CD14-positive monocyte (primary cell): Measurements from ENCODE around the gene SLC6A8. TPM values are rescaled to one million over a fixed set of nuclear protein-coding genes. Genes with fewer than 3 reads are reported as not detected.
A peak's percentile ranks its signal among the peaks of the same experiment; 100 is the strongest.
"Not testable (repeated sequence)": the region's sequence is repeated elsewhere in the genome, so short reads cannot be mapped to it uniquely, and the experiment has no call there.

Experiments used
- DNase-seq, 3 donors: peaks; one replicate each; pipeline ENCODE4 v3.0.0-alpha.2; 2011 to 2022
- H2AFZ ChIP-seq: 2 replicates; pipeline ENCODE4 v1.6.0; 2012; ENCODE audit warnings: mild to moderate bottlenecking, low read depth, low read length, inconsistent platforms; ENCODE audit not compliant: insufficient read depth, poor library complexity, severe bottlenecking
- H3K27ac ChIP-seq, 2 donors: 1 replicate in 1 of 2; 2 replicates in 1 of 2; pipeline ENCODE4 v1.5.1; 2012 to 2013; ENCODE audit warnings: low read length in 2 of 2, control low read depth in 1 of 2, inconsistent platforms in 1 of 2, low read depth in 1 of 2, mild to moderate bottlenecking in 1 of 2
- H3K27me3 ChIP-seq, 2 donors: one replicate each; pipeline versions ENCODE4 v1.6.0 to v1.6.1; 2011 to 2013; ENCODE audit warnings: low read length in 2 of 2; ENCODE audit not compliant: control insufficient read depth in 2 of 2, insufficient read depth in 2 of 2
- H3K36me3 ChIP-seq, 2 donors: replicated peaks in 1 of 2; 1 replicate in 1 of 2; 2 replicates in 1 of 2; pipeline versions ENCODE4 v1.5.1 to v1.6.1; 2012 to 2013; ENCODE audit warnings: low read length in 2 of 2, control low read depth in 1 of 2, inconsistent platforms in 1 of 2, mild to moderate bottlenecking in 1 of 2; ENCODE audit not compliant: insufficient read depth in 2 of 2, control insufficient read depth in 1 of 2
- H3K4me1 ChIP-seq, 2 donors: 1 replicate in 1 of 2; 2 replicates in 1 of 2; pipeline versions ENCODE4 v1.5.1 to v1.6.1; 2012 to 2013; ENCODE audit warnings: low read length in 2 of 2, control low read depth in 1 of 2, inconsistent platforms in 1 of 2, mild to moderate bottlenecking in 1 of 2, moderate library complexity in 1 of 2; ENCODE audit not compliant: insufficient read depth in 2 of 2, control insufficient read depth in 1 of 2
- H3K4me2 ChIP-seq: replicated peaks from 2 replicates; pipeline ENCODE3; 2012; ENCODE audit warnings: low read length, moderate library complexity, mild to moderate bottlenecking; ENCODE audit not compliant: poor library complexity, severe bottlenecking; ENCODE audit errors: extremely low read depth
- H3K4me3 ChIP-seq, 3 experiments: fragments of 200-600 bp in 1 of 3; sonication (generic) in 1 of 3; replicated peaks in 1 of 3; 1 replicate in 2 of 3; 2 replicates in 1 of 3; pipeline ENCODE4 v1.5.1; 2011 to 2013; ENCODE audit warnings: low read length in 3 of 3, mild to moderate bottlenecking in 3 of 3, control low read depth in 2 of 3, low read depth in 2 of 3, inconsistent platforms in 1 of 3, moderate library complexity in 1 of 3
- H3K79me2 ChIP-seq: 2 replicates; pipeline ENCODE4 v1.6.0; 2012; ENCODE audit warnings: mild to moderate bottlenecking, control low read depth, inconsistent platforms, low read length, moderate library complexity; ENCODE audit not compliant: insufficient read depth
- H3K9ac ChIP-seq: 2 replicates; pipeline ENCODE4 v1.6.0; 2017; ENCODE audit warnings: low read length, mild to moderate bottlenecking; ENCODE audit not compliant: insufficient read depth, poor library complexity, severe bottlenecking
- H3K9me3 ChIP-seq, 2 donors: replicated peaks in 1 of 2; 1 replicate in 1 of 2; 2 replicates in 1 of 2; pipeline versions ENCODE4 v1.5.1 to v1.6.1; 2012 to 2013; ENCODE audit warnings: low read length in 2 of 2, control low read depth in 1 of 2; ENCODE audit not compliant: control insufficient read depth in 1 of 2, insufficient read depth in 1 of 2
- H4K20me1 ChIP-seq: 2 replicates; pipeline ENCODE4 v1.6.0; 2012; ENCODE audit warnings: mild to moderate bottlenecking, low read length, control low read depth, moderate library complexity; ENCODE audit not compliant: insufficient read depth
- H3K27ac Mint-ChIP-seq, 7 donors: one replicate each; pipeline ENCODE4 v1.8.0; 2020; ENCODE audit warnings: mild to moderate bottlenecking in 7 of 7, mixed read lengths in 7 of 7, moderate library complexity in 6 of 7, inconsistent platforms in 2 of 7
- H3K27me3 Mint-ChIP-seq, 3 donors: one replicate each; pipeline ENCODE4 v1.8.0; 2021 to 2022; ENCODE audit warnings: low read depth in 3 of 3, mild to moderate bottlenecking in 3 of 3, mixed read lengths in 3 of 3, moderate library complexity in 3 of 3, inconsistent platforms in 1 of 3
- H3K36me3 Mint-ChIP-seq, 2 donors: one replicate each; pipeline ENCODE4 v1.8.0; 2020; ENCODE audit warnings: mixed read lengths in 2 of 2, inconsistent platforms in 1 of 2, mild to moderate bottlenecking in 1 of 2
- H3K4me1 Mint-ChIP-seq: one replicate; pipeline ENCODE4 v1.8.0; 2020; ENCODE audit warnings: mild to moderate bottlenecking, mixed read lengths
- H3K4me3 Mint-ChIP-seq, 2 donors: one replicate each; pipeline ENCODE4 v1.8.0; 2020; ENCODE audit warnings: mild to moderate bottlenecking in 2 of 2, mixed read lengths in 2 of 2, moderate library complexity in 1 of 2
- H3K9me3 Mint-ChIP-seq, 7 donors: one replicate each; pipeline ENCODE4 v1.8.0; 2020 to 2022; ENCODE audit warnings: mixed read lengths in 7 of 7, mild to moderate bottlenecking in 6 of 7, moderate library complexity in 6 of 7, inconsistent platforms in 2 of 7
- CTCF ChIP-seq: fragments of 200-600 bp; IDR thresholded peaks from one replicate; pipeline ENCODE4 v1.8.0; 2022; ENCODE audit warnings: antibody characterized with exemption, mild to moderate bottlenecking
- WGBS: methylation state at CpG from one replicate; pipeline ENCODE4 v1.1.5; 2013; ENCODE audit warnings: missing lambda C conversion rate; ENCODE audit not compliant: insufficient coverage; 5-methylcytosine and 5-hydroxymethylcytosine counted together
- intact Hi-C, 2 donors: fragments of 100-400 bp; cut with micrococcal nuclease; formaldehyde crosslinking; loops; one replicate each; pipeline versions ENCODE4 v1.15.0 to v1.15.1; 2023
- polyA plus RNA-seq, 3 donors: library from polyadenylated mRNA; depleted of rRNA in 1 of 3; unstranded in 2 of 3; stranded (reverse) in 1 of 3; fragments of 300-500 nt in 2 of 3; fragments of >200 nt in 1 of 3; fragmentation: Illumina TruSeq in 2 of 3; gene quantifications; 1 replicate in 2 of 3; 2 replicates in 1 of 3; pipeline ENCODE4 v1.2.3, GENCODE V29; 2012 to 2021

SLC6A8 gene
- polyA plus RNA-seq, 3 donors, result 0.23 to 5.6 (median 0.85) TPM

- H3K9ac ChIP-seq, H3K27ac Mint-ChIP-seq, H3K27me3 ChIP-seq, H3K4me3 ChIP-seq, H3K9me3 Mint-ChIP-seq, H3K4me1 ChIP-seq, H3K27ac ChIP-seq, H3K79me2 ChIP-seq, H3K4me1 Mint-ChIP-seq, H3K9me3 ChIP-seq, intact Hi-C loops, DNase-seq, H3K4me2 ChIP-seq, H3K27me3 Mint-ChIP-seq, H3K4me3 Mint-ChIP-seq, H2AFZ ChIP-seq: not testable (repeated sequence)
- Histone ChIP-seq H3K36me3 (peaks cover 57 to 64% of the 10 kb centered on the region in 2 donors), H4K20me1 (peaks cover 32% of the 10 kb centered on the region)
- H3K36me3 Mint-ChIP-seq, result peaks cover 46 to 75% of the 10 kb centered on the region in 2 donors
- whole genome bisulfite sequencing, result 96% methylated on average over 10 of the region's 18 CpGs
These were observed 12.2 kb downstream of the SLC6A8 start for GRCh38 chrX:153699784-153700371.

- no peak for TF ChIP-seq CTCF
- Histone ChIP-seq H4K20me1 (peaks cover 32% of the 10 kb centered on the region), H2AFZ (no peak overlapping the region), H3K9me3 (no peaks in the 10 kb centered on the region), H3K27ac (no peak overlapping the region), H3K4me2 (no peak overlapping the region), H3K36me3 (peaks cover 57 to 70% of the 10 kb centered on the region in 2 donors), H3K9ac (no peak overlapping the region), H3K4me3 (no peak overlapping the region), H3K4me1 (no peaks in the 10 kb centered on the region), H3K79me2 (no peaks in the 10 kb centered on the region), H3K27me3 (no peaks in the 10 kb centered on the region)
- Mint-ChIP-seq H3K27me3 (peaks cover 0 to 14% (median 0%) of the 10 kb centered on the region in 3 donors), H3K4me1 (no peaks in the 10 kb centered on the region), H3K4me3 (no peak overlapping the region), H3K27ac (peak overlapping the region in 1 of 7 donors; percentile 1), H3K9me3 (peaks cover 0 to 3% (median 0%) of the 10 kb centered on the region in 7 donors), H3K36me3 (peaks cover 51 to 80% of the 10 kb centered on the region in 2 donors)
- 87% methylated on average over 3 of the region's 15 CpGs for WGBS
- intact Hi-C loops, result no loop called here
- DNase-seq, result no peak
These were observed 12.7 kb downstream of the SLC6A8 start for GRCh38 chrX:153700376-153700945.
